Caco-2 (cell line): ENCODE data around the gene AFG3L2. TPM values are rescaled to one million over a fixed set of nuclear protein-coding genes. Genes with fewer than 3 reads are reported as not detected.
A peak's percentile ranks its signal among the peaks of the same experiment; 100 is the strongest.

Source experiments
- BruUV-seq: library from RNA; stranded (reverse); fragments of 400-500 nt; replicated peaks from 2 replicates; lab custom pipeline; 2021; lab: Mats Ljungman, UMichigan
- CTCF ChIA-PET: fragments of 300-600 bp; sonication (Branson Sonifier 250); formaldehyde crosslinking; loops from one replicate; lab custom pipeline; 2022; ENCODE audit warnings: antibody characterized with exemption; lab: Charles Lee
- POLR2A ChIA-PET: fragments of 300-600 bp; sonication (Branson Sonifier 250); formaldehyde crosslinking; loops from one replicate; lab custom pipeline; 2022; ENCODE audit warnings: antibody characterized with exemption; lab: Charles Lee
- DNase-seq, 2 experiments: peaks; one replicate each; pipeline versions ENCODE4 v3.0.0 to v3.0.0-alpha.2; 2020 to 2022
- H3K27me3 ChIP-seq: replicated peaks from 2 replicates; pipeline ENCODE4 v1.6.0; 2011; ENCODE audit warnings: low read length; ENCODE audit not compliant: control insufficient read depth, insufficient read depth
- H3K36me3 ChIP-seq: 2 replicates; pipeline ENCODE4 v1.5.1; 2011; ENCODE audit warnings: low read length; ENCODE audit not compliant: control insufficient read depth, insufficient read depth
- H3K4me1 ChIP-seq: fragments of 250-450 bp; sonication (Bioruptor Pico); 2 replicates; pipeline ENCODE4 v1.5.1; 2020; ENCODE audit warnings: mild to moderate bottlenecking
- H3K4me3 ChIP-seq: 2 replicates; pipeline ENCODE4 v1.5.1; 2011; ENCODE audit warnings: low read depth, mild to moderate bottlenecking, control low read depth, low read length
- H3K9me3 ChIP-seq: fragments of 250-450 bp; sonication (Bioruptor Pico); 2 replicates; pipeline ENCODE4 v1.5.1; 2020; ENCODE audit warnings: mild to moderate bottlenecking, moderate library complexity
- H3K27ac Mint-ChIP-seq: one replicate; pipeline ENCODE4 v1.8.0; 2022; ENCODE audit warnings: mixed read lengths; ENCODE audit not compliant: unreplicated experiment
- H3K27me3 Mint-ChIP-seq: one replicate; pipeline ENCODE4 v1.8.0; 2022; ENCODE audit warnings: mixed read lengths; ENCODE audit not compliant: insufficient read depth, unreplicated experiment
- H3K36me3 Mint-ChIP-seq: one replicate; pipeline ENCODE4 v1.8.0; 2022; ENCODE audit warnings: mild to moderate bottlenecking, mixed read lengths; ENCODE audit not compliant: insufficient read depth, unreplicated experiment
- H3K4me1 Mint-ChIP-seq: one replicate; pipeline ENCODE4 v1.8.0; 2022; ENCODE audit warnings: low read depth, mixed read lengths; ENCODE audit not compliant: unreplicated experiment
- H3K4me3 Mint-ChIP-seq: one replicate; pipeline ENCODE4 v1.8.0; 2022; ENCODE audit warnings: mild to moderate bottlenecking, moderate library complexity, mixed read lengths; ENCODE audit not compliant: unreplicated experiment
- H3K9me3 Mint-ChIP-seq: one replicate; pipeline ENCODE4 v1.8.0; 2022; ENCODE audit warnings: mixed read lengths; ENCODE audit not compliant: unreplicated experiment
- intact Hi-C: fragments of 100-400 bp; cut with micrococcal nuclease; formaldehyde crosslinking; loops from one replicate; pipeline ENCODE4 v1.10.0; 2022; ENCODE audit not compliant: unreplicated experiment
- total RNA-seq: library from RNA; stranded (reverse); gene quantifications from 2 replicates; pipeline ENCODE4 v1.2.3, GENCODE V29; 2022
- TF ChIP-seq, protein P1 (sequence below), 2 experiments: fragments of 200-600 bp in 1 of 2; IDR thresholded peaks; 1 replicate in 1 of 2; 2 replicates in 1 of 2; pipeline versions ENCODE4 v1.5.1 to v1.8.0; 2011 to 2022; ENCODE audit warnings: antibody characterized with exemption in 1 of 2, control low read depth in 1 of 2, inconsistent platforms in 1 of 2, low read depth in 1 of 2, low read length in 1 of 2, mild to moderate bottlenecking in 1 of 2, moderate library complexity in 1 of 2; ENCODE audit not compliant: insufficient read depth in 1 of 2, severe bottlenecking in 1 of 2, unreplicated experiment in 1 of 2

Gene AFG3L2
- total RNA-seq, 1 experiment from 2014 or later: 72.0 TPM

DNA sequence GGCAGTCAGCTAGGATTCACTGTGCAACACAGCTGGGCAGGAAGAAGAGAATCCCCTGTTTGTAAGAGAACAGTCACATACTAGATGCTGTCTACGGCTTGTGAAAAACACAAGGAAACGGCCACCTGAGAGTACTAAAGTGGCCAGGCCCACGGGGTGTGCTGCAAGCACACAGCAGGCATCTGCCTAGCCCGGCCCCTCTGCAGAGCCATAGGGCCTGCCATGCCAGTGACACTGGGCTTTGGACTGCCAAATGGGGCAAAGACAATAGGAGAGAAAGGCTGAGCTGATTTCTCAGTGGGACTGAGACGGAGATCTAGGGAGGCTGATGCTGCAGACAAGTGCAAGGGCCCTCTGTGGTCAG is 58.7 kb downstream of the AFG3L2 start:
- intact Hi-C loops: no loop called here
- TF ChIP-seq, protein P1, sequence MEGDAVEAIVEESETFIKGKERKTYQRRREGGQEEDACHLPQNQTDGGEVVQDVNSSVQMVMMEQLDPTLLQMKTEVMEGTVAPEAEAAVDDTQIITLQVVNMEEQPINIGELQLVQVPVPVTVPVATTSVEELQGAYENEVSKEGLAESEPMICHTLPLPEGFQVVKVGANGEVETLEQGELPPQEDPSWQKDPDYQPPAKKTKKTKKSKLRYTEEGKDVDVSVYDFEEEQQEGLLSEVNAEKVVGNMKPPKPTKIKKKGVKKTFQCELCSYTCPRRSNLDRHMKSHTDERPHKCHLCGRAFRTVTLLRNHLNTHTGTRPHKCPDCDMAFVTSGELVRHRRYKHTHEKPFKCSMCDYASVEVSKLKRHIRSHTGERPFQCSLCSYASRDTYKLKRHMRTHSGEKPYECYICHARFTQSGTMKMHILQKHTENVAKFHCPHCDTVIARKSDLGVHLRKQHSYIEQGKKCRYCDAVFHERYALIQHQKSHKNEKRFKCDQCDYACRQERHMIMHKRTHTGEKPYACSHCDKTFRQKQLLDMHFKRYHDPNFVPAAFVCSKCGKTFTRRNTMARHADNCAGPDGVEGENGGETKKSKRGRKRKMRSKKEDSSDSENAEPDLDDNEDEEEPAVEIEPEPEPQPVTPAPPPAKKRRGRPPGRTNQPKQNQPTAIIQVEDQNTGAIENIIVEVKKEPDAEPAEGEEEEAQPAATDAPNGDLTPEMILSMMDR (IDR thresholded peaks at IDR 0.05; ENCODE audit: insufficient read depth in 1 of 2, low read depth in 1 of 2, low read length in 1 of 2, severe bottlenecking in 1 of 2, unreplicated experiment in 1 of 2): no peak
- no peak for DNase-seq
- H3K4me3 ChIP-seq: no peak overlapping the region
- H3K9me3 ChIP-seq: no peaks in the 10 kb centered on the region
- peaks cover 77% of the 10 kb centered on the region for H3K36me3 Mint-ChIP-seq
- H3K4me1 ChIP-seq: 0 out of 2 replicates have a peak, but pooled peaks cover 1% of the 10 kb centered on the region
- ChIA-PET CTCF (interaction anchor here (0.9 to 2.1 kb wide), 3 partner anchors 10 to 46 kb away, joined by 5 to 8 read pairs (median 6); no protein-coding TSS in a partner anchor), POLR2A (interaction anchor here (1.5 kb wide), 1 partner anchor 59 kb away, joined by 5 read pairs; the partner anchor contains the start of gene AFG3L2)
- H3K27ac Mint-ChIP-seq: peak overlapping the region; percentile 26
- no peaks in the 10 kb centered on the region for H3K27me3 Mint-ChIP-seq
- no peaks in the 10 kb centered on the region for H3K4me1 Mint-ChIP-seq
- H3K4me3 Mint-ChIP-seq: no peak overlapping the region
- H3K27me3 ChIP-seq: no peaks in the 10 kb centered on the region
- 0 out of 2 replicates have a peak, but pooled peaks cover 1% of the 10 kb centered on the region for H3K36me3 ChIP-seq
- no peaks in the 10 kb centered on the region for H3K9me3 Mint-ChIP-seq
- BruUV-seq: no TSS peak

DNA sequence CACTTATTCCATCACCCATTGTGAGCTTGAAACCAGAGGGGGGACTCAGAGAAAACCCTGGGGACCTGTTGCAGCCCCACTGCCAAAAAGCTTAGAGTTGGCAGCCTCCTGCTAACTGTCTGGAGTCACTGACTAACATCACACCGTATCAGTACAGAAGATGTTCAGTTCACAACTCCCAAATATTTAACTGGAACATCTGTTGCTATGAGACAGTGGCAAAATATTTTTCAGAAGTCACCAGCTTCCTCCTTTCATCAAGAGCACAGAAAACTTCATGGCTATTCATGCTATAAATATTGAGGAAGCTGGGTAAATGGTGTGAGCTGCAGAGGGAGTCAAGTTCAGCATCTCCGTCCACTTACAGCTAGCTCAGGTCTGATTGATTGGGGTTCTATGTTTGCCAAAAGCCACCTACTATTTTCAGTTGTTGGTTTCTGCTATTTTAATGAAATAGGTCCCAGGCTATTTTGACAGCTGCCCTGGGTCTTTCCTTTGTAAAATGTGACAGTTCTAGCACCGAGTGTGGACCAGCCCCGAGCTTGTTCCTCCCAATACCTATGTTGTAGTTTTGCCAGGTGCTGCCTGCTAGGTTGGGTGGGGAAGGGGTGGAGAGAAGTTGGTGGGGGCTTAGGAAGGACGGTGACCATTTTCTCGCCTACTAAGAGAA is 59.2 kb downstream of the AFG3L2 start:
- peak overlapping the region; percentile 26 for H3K27ac Mint-ChIP-seq
- no peak for DNase-seq
- H3K27me3 ChIP-seq: no peaks in the 10 kb centered on the region
- peaks cover 77% of the 10 kb centered on the region for H3K36me3 Mint-ChIP-seq
- H3K36me3 ChIP-seq: 0 out of 2 replicates have a peak, but pooled peaks cover 1% of the 10 kb centered on the region
- CTCF ChIA-PET: interaction anchor here (1.7 to 2.1 kb wide), 2 partner anchors 10 to 39 kb away, joined by 6 to 8 read pairs; no protein-coding TSS in a partner anchor
- no TSS peak for BruUV-seq
- H3K9me3 Mint-ChIP-seq: no peaks in the 10 kb centered on the region
- POLR2A ChIA-PET: interaction anchor here (1.0 to 1.5 kb wide), 2 partner anchors 39 to 60 kb away, joined by 3 to 5 read pairs; partner anchors contain the start of gene AFG3L2
- 0 out of 2 replicates have a peak, but pooled peaks cover 2% of the 10 kb centered on the region for H3K4me1 ChIP-seq
- H3K4me1 Mint-ChIP-seq: no peaks in the 10 kb centered on the region
- no peaks in the 10 kb centered on the region for H3K27me3 Mint-ChIP-seq
- TF ChIP-seq, protein P1 (IDR thresholded peaks at IDR 0.05; ENCODE audit: insufficient read depth in 1 of 2, low read depth in 1 of 2, low read length in 1 of 2, severe bottlenecking in 1 of 2, unreplicated experiment in 1 of 2): no peak
- no peaks in the 10 kb centered on the region for H3K9me3 ChIP-seq
- H3K4me3 Mint-ChIP-seq: no peak overlapping the region
- H3K4me3 ChIP-seq: no peak overlapping the region
- intact Hi-C loops: no loop called here

DNA sequence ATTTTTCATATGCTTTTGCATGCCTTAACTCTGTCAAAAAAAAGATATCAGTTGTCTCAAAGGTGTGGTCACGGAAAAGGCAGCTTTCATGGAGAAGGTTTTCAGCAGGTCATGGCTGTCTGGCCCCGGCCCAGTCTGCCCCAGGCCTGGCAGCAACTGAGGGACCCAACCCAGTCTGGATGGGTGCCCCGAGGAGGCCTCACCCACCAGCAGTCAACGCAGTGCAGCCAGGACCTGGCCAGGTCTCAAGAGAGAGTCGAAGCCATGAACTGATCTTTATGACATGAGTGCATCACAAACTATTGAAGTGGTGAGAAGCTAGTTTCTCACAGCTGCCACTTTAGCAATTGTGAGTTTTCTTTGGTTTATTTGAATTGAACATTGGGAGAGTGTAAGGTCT is 61.1 kb downstream of the AFG3L2 start:
- no peak for DNase-seq
- intact Hi-C loops: no loop called here
- H3K9me3 Mint-ChIP-seq: no peaks in the 10 kb centered on the region
- peaks cover 83% of the 10 kb centered on the region for H3K36me3 Mint-ChIP-seq
- H3K27me3 ChIP-seq: no peaks in the 10 kb centered on the region
- H3K4me3 ChIP-seq: no peak overlapping the region
- ChIA-PET CTCF (no interaction called here), POLR2A (interaction anchor here (0.6 kb wide), 1 partner anchor 27 kb away, joined by 4 read pairs; no protein-coding TSS in a partner anchor)
- H3K36me3 ChIP-seq: 0 out of 2 replicates have a peak, but pooled peaks cover 1% of the 10 kb centered on the region
- H3K4me1 Mint-ChIP-seq: no peaks in the 10 kb centered on the region
- TF ChIP-seq, protein P1 (IDR thresholded peaks at IDR 0.05; ENCODE audit: insufficient read depth in 1 of 2, low read depth in 1 of 2, low read length in 1 of 2, severe bottlenecking in 1 of 2, unreplicated experiment in 1 of 2): no peak
- BruUV-seq: no TSS peak
- peaks cover 14% of the 10 kb centered on the region for H3K9me3 ChIP-seq
- 0 out of 2 replicates have a peak, but pooled peaks cover 2% of the 10 kb centered on the region for H3K4me1 ChIP-seq
- H3K27me3 Mint-ChIP-seq: no peaks in the 10 kb centered on the region
- no peak overlapping the region for H3K27ac Mint-ChIP-seq
- no peak overlapping the region for H3K4me3 Mint-ChIP-seq
